ENCODE results near the gene TMEM245. TPM values are rescaled to one million over a fixed set of nuclear protein-coding genes. Genes with fewer than 3 reads are reported as not detected.
A peak's percentile ranks its signal among the peaks of the same experiment; 100 is the strongest.

TMEM245 gene
- total and polyA plus RNA-seq, 2 of the 13 experiments (the other 11 are each of a cell fraction or from before 2014, with no cell fraction given) = 53.5 to 55.4 TPM

DNA sequence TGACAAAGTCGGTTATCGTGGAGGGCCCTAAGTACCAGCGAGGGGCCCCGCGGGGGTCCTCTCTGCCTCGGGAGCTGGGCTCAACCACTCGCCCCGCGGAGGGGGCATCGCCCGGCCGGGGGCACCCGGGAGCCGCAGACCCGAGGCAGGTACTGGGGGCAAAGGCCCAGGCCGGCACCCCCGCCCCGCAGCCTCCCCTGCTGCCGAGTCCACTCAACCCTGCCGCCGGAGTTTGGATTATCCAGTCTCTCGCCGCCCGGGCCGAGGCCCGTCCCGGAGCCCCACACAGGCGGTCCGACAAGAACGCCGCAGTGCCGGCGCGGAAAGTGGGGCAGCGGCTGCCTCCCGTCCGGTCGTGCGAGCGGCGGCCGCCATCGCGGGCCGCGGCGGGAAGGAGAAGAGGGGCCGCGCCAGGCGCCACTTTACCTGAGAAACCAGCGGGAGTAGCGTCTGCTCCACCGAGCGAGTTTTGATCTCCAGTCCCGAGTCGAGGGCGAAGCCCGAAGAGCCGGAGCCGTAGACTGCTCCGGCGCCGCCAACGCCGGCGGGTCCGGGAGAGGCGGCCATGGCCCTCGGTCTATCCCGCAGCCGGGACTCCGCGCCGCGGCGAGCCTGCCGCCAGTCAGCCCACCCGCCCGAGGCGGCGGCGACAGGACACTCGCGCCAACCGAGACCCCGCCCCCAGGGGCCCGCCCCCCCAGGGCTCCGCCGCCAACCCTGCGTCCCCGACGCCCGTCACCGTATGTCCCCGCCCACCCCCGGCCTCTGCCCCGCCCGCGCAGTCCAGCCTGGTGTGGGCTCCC lies 106.7 kb downstream of the TMEM245 start, which contains the start of gene CTNNAL1 (continued):
- TF ChIP-seq, protein P1, sequence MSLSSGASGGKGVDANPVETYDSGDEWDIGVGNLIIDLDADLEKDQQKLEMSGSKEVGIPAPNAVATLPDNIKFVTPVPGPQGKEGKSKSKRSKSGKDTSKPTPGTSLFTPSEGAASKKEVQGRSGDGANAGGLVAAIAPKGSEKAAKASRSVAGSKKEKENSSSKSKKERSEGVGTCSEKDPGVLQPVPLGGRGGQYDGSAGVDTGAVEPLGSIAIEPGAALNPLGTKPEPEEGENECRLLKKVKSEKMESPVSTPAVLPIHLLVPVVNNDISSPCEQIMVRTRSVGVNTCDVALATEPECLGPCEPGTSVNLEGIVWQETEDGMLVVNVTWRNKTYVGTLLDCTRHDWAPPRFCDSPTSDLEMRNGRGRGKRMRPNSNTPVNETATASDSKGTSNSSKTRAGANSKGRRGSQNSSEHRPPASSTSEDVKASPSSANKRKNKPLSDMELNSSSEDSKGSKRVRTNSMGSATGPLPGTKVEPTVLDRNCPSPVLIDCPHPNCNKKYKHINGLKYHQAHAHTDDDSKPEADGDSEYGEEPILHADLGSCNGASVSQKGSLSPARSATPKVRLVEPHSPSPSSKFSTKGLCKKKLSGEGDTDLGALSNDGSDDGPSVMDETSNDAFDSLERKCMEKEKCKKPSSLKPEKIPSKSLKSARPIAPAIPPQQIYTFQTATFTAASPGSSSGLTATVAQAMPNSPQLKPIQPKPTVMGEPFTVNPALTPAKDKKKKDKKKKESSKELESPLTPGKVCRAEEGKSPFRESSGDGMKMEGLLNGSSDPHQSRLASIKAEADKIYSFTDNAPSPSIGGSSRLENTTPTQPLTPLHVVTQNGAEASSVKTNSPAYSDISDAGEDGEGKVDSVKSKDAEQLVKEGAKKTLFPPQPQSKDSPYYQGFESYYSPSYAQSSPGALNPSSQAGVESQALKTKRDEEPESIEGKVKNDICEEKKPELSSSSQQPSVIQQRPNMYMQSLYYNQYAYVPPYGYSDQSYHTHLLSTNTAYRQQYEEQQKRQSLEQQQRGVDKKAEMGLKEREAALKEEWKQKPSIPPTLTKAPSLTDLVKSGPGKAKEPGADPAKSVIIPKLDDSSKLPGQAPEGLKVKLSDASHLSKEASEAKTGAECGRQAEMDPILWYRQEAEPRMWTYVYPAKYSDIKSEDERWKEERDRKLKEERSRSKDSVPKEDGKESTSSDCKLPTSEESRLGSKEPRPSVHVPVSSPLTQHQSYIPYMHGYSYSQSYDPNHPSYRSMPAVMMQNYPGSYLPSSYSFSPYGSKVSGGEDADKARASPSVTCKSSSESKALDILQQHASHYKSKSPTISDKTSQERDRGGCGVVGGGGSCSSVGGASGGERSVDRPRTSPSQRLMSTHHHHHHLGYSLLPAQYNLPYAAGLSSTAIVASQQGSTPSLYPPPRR (CRISPR knock-in tag; IDR thresholded peaks at IDR 0.05; ENCODE audit: borderline replicate concordance) = no peak
- TF ChIP-seq, protein P2, sequence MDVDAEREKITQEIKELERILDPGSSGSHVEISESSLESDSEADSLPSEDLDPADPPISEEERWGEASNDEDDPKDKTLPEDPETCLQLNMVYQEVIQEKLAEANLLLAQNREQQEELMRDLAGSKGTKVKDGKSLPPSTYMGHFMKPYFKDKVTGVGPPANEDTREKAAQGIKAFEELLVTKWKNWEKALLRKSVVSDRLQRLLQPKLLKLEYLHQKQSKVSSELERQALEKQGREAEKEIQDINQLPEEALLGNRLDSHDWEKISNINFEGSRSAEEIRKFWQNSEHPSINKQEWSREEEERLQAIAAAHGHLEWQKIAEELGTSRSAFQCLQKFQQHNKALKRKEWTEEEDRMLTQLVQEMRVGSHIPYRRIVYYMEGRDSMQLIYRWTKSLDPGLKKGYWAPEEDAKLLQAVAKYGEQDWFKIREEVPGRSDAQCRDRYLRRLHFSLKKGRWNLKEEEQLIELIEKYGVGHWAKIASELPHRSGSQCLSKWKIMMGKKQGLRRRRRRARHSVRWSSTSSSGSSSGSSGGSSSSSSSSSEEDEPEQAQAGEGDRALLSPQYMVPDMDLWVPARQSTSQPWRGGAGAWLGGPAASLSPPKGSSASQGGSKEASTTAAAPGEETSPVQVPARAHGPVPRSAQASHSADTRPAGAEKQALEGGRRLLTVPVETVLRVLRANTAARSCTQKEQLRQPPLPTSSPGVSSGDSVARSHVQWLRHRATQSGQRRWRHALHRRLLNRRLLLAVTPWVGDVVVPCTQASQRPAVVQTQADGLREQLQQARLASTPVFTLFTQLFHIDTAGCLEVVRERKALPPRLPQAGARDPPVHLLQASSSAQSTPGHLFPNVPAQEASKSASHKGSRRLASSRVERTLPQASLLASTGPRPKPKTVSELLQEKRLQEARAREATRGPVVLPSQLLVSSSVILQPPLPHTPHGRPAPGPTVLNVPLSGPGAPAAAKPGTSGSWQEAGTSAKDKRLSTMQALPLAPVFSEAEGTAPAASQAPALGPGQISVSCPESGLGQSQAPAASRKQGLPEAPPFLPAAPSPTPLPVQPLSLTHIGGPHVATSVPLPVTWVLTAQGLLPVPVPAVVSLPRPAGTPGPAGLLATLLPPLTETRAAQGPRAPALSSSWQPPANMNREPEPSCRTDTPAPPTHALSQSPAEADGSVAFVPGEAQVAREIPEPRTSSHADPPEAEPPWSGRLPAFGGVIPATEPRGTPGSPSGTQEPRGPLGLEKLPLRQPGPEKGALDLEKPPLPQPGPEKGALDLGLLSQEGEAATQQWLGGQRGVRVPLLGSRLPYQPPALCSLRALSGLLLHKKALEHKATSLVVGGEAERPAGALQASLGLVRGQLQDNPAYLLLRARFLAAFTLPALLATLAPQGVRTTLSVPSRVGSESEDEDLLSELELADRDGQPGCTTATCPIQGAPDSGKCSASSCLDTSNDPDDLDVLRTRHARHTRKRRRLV (CRISPR knock-in tag; IDR thresholded peaks at IDR 0.05) = no peak
- TF ChIP-seq BCL6 (CRISPR knock-in tag; IDR thresholded peaks at IDR 0.05) (no peak), ZBTB42 (CRISPR knock-in tag; IDR thresholded peaks at IDR 0.05) (no peak), ZFP82 (CRISPR knock-in tag; IDR thresholded peaks at IDR 0.05; ENCODE audit: borderline replicate concordance) (peak; percentile 83; the same call in 1 of the 2 replicates), ZNF256 (CRISPR knock-in tag; conservative IDR thresholded peaks at IDR 0.05) (no peak), SRSF1 (optimal IDR thresholded peaks at IDR 0.05; ENCODE audit: low read depth, low read length) (no peak), PHF21A (CRISPR knock-in tag; IDR thresholded peaks at IDR 0.05) (peak; percentile 8; the same call in 1 of the 2 replicates), ZBTB20 (CRISPR knock-in tag; IDR thresholded peaks at IDR 0.05; ENCODE audit: borderline replicate concordance, low read depth) (no peak), CREB1 (IDR thresholded peaks at IDR 0.05) (no peak), CREB1 (CRISPR knock-in tag; IDR thresholded peaks at IDR 0.05) (no peak), ZNF430 (CRISPR knock-in tag; IDR thresholded peaks at IDR 0.05) (no peak), ZNF672 (CRISPR knock-in tag; IDR thresholded peaks at IDR 0.05) (no peak), HES4 (CRISPR knock-in tag; IDR thresholded peaks at IDR 0.05; ENCODE audit: borderline replicate concordance) (peak; percentile 21; the same call in 1 of the 2 replicates), ZBTB8A (CRISPR knock-in tag; IDR thresholded peaks at IDR 0.05; ENCODE audit: borderline replicate concordance, low read depth) (no peak), GTF3A (CRISPR knock-in tag; conservative IDR thresholded peaks at IDR 0.05) (no peak; the same call in 1 of the 2 replicates), ZC3H4 (CRISPR knock-in tag; IDR thresholded peaks at IDR 0.05; ENCODE audit: borderline replicate concordance) (no peak), ZNF33B (CRISPR knock-in tag; IDR thresholded peaks at IDR 0.05) (no peak), ZNF549 (CRISPR knock-in tag; IDR thresholded peaks at IDR 0.05) (no peak), PITX1 (CRISPR knock-in tag; IDR thresholded peaks at IDR 0.05) (no peak), MAFG (CRISPR knock-in tag; IDR thresholded peaks at IDR 0.05) (0 out of 2 replicates have a peak, but pooled peaks have one; percentile 31)

All from HepG2 (cell line).